H1 (cell line): Measurements from ENCODE around the gene POU4F1. TPM values are rescaled to one million over a fixed set of nuclear protein-coding genes. Genes with fewer than 3 reads are reported as not detected.

Experiments used
- SUZ12 ChIP-seq: fragments of 200-600 bp; sonication (generic); IDR thresholded peaks from 2 replicates; pipeline ENCODE4 v1.6.1; 2012; ENCODE audit warnings: mild to moderate bottlenecking, inconsistent platforms, low read length, moderate library complexity, mixed read lengths
- polyA plus RNA-seq, 7 experiments: library from polyadenylated mRNA; depleted of rRNA in 3 of 7; stranded (reverse) in 5 of 7; unstranded in 2 of 7; fragments of >200 nt in 5 of 7; fragments of 200-250 nt in 2 of 7; gene quantifications; 1 replicate in 5 of 7; 2 replicates in 1 of 7; 4 replicates in 1 of 7; pipeline versions ENCODE4 v1.2.1 to v1.2.3, GENCODE V29; 2011 to 2013; ENCODE audit warnings: missing spikeins in 2 of 7, mixed read lengths in 2 of 7
- total RNA-seq: library from RNA; stranded (reverse); fragmentation: NEBNext Ultra II Directional; extraction: Animal tissue kit (Norgen Biotek cat#: 25700); gene quantifications from 2 replicates; pipeline ENCODE4 v1.2.1, GENCODE V29; 2021
- TF ChIP-seq, protein P1 (sequence below): IDR thresholded peaks from 2 replicates; pipeline ENCODE4 v1.6.1; 2012; ENCODE audit warnings: inconsistent platforms
- TF ChIP-seq, protein P2 (sequence below): IDR thresholded peaks from 2 replicates; pipeline ENCODE4 v1.6.1; 2012; ENCODE audit warnings: inconsistent platforms

Gene POU4F1
- total and polyA plus RNA-seq, 2 of the 8 experiments (the other 6 are each of a cell fraction or from before 2014, with no cell fraction given): 0.09 to 0.32 TPM

DNA sequence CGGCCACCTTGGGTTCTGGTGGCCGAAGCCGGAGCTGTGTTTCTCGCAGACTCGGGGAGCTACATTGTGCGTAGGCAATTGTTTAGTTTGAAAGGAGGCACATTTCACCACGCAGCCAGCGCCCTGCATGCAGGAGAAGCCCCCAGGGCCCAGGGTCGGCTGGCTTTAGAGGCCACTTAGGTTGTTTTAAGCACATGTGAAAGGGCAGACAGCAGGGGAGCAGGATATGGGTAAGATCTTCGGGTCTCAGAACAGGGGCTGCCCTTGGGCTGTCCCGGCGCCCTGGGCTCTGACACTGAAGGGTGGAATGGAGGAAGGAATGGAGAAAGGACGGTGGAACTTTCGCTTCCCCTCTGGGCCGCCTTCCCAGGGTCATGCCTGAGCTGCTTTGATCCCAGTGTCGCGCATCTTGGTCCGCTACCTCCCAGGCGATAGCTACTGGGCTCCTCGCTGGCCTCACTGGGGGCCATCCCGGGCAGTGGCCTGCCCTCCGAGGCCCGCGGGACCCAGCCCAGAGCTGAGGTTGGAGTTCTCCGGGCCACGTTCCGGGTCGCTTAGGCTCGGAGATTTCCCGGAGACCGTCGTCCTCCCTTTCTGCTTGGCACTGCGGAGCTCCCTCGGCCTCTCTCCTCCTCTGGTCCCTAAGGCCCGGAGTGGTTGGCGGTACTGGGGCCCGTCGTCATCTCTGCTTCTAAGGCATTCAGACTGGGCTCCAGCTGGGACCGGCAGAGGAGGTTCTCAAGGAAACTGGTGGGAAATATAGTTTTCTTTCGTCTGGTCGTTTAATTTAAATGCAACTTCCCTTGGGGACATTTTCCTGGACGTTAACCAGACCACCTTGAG, 4.3 kb upstream of the POU4F1 start (continued):
- TF ChIP-seq, protein P1, sequence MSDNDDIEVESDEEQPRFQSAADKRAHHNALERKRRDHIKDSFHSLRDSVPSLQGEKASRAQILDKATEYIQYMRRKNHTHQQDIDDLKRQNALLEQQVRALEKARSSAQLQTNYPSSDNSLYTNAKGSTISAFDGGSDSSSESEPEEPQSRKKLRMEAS: 0 out of 2 replicates have a peak, but pooled peaks have one; percentile 16
- TF ChIP-seq, protein P2, sequence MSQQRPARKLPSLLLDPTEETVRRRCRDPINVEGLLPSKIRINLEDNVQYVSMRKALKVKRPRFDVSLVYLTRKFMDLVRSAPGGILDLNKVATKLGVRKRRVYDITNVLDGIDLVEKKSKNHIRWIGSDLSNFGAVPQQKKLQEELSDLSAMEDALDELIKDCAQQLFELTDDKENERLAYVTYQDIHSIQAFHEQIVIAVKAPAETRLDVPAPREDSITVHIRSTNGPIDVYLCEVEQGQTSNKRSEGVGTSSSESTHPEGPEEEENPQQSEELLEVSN: no peak
- peak; percentile 39 for TF ChIP-seq SUZ12
